H4 (cell line): ENCODE data around the gene SLC17A1. TPM values are rescaled to one million over a fixed set of nuclear protein-coding genes. Genes with fewer than 3 reads are reported as not detected.

Experiments used
- DNase-seq: peaks from one replicate; pipeline ENCODE4 v3.0.0-alpha.2; 2015; ENCODE audit warnings: low spot score
- total RNA-seq: library from RNA; depleted of rRNA; stranded (reverse); fragments of >200 nt; shearing (Covaris generic); gene quantifications from 2 replicates; pipeline ENCODE4 v1.2.3, GENCODE V29; 2014; rRNA removed

The SLC17A1 gene, protein sequence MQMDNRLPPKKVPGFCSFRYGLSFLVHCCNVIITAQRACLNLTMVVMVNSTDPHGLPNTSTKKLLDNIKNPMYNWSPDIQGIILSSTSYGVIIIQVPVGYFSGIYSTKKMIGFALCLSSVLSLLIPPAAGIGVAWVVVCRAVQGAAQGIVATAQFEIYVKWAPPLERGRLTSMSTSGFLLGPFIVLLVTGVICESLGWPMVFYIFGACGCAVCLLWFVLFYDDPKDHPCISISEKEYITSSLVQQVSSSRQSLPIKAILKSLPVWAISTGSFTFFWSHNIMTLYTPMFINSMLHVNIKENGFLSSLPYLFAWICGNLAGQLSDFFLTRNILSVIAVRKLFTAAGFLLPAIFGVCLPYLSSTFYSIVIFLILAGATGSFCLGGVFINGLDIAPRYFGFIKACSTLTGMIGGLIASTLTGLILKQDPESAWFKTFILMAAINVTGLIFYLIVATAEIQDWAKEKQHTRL
- not detected in 2 replicates for total RNA-seq

- no peak for DNase-seq
Observed at GRCh38 chr6:25831532-25832306, at the start of gene SLC17A1. SLC17A1 (minus strand) TSS chr6:25832052; CDS start chr6:25830557, 1,495 bp downstream.

DNA sequence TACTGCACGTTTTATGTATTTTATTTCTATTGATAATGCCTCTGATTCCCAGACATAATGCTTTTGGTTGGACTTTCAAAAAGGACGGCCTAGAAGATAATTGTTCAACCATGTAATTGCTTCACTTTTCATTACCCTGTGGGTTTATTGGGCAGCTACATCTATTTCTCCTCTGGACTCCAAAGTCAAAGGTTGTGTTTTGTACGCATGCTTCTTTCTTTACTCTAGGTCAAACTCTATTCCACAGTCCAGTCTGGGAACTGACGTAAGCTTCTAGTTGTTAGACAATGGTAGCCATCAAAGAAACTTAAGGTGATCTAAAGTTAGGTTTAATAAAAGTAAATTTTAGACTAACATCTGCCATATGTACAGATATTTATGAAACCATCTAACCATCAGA lies 48.7 kb upstream of the SLC17A1 start:
- DNase-seq, result no peak

DNA sequence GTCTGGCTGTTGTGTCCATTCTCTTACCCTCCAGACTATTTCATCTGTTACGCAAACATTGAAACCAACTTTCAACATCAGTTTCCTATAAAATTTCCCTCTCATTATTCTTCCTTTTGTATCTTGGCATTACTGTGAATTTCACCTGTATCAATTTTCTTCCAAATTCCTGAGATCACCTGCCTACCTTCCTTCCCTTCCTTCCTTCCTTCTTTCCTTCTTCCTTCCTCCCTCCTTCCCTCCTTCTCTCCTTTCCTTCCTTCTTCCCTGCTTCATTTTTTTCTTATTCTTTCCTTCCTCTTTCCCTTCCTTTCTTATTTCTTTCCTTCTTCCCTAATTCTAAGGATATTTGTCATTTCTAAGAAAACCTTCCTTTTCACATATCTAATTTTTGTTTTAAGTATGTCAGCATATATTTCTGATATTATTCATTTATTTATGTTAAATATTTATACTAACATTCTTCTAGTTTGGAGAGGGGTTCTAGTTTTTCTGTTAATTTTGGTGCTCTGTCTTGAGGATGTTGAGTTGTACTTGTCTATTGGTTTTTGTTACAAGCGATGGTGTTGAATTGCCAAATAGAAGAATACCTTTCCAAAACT lies 47.0 kb upstream of the SLC17A1 start:
- no peak for DNase-seq

GRCh38 chr6:25875926-25876602 lies 44.2 kb upstream of the SLC17A1 start:
- no peak for DNase-seq

- no peak for DNase-seq
Observed at GRCh38 chr6:25875563-25875905, 43.7 kb upstream of the SLC17A1 start.

DNA sequence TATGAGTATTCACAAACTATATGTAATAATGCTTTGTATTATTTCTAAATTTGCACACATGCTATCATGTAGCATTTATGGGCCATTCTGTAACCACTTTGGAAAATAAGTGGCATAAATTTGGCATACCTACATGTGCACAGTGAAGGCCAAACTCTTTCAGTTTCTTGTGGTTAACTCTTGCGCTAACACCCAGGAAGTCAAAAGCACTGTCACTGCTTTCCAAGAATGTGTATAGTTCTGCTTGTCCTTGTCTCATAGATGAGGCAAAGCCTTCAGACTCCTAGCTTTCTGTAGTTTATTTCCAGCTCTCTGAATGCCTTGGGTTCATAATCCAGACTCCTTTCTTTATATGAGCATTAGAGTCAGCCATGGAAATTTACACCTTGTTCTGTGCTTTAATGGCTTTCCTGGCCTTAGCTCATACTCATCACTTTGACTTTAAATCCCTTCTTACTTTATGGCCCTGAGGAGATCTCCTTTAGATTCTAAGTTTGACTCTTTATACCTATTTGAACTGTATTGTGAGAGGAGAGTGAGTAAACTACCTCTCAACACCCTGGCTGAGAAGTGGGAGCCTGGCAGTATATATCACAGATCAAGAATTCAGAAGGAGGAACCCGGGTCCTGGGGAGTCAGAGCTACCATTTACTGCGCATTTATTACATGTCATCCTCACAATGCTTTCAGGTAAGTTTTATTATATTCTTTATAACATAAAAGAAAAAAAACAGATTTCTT lies 43.1 kb upstream of the SLC17A1 start:
- DNase-seq, result no peak

- DNase-seq, result no peak
Observed at GRCh38 chr6:25874118-25874517, 42.3 kb upstream of the SLC17A1 start, which contains the start of gene SLC17A3. SLC17A3 (minus strand) TSS chr6:25874243; CDS start chr6:25868387, 5,856 bp downstream.

DNA sequence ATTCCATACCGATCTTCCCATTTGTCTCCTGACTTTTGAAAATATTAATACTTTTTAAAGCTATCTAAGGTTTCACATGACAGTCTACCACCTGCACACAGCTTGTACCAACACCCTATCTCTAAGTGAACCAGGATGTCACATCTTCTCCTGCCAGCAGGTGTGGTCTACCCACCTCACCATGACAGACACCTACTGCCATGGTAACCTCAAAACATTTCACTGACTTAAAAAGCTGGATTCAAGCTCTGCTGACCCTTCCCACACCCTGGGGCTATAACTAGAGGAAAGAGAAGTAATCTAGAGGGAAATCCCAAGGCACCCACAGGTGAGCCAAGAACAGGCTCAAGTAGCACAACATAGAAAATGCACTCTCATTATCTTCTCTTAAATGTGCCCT lies 41.0 kb upstream of the SLC17A1 start:
- no peak for DNase-seq

- no peak for DNase-seq
Observed at GRCh38 chr6:25869840-25870239, 38.0 kb upstream of the SLC17A1 start.

DNA sequence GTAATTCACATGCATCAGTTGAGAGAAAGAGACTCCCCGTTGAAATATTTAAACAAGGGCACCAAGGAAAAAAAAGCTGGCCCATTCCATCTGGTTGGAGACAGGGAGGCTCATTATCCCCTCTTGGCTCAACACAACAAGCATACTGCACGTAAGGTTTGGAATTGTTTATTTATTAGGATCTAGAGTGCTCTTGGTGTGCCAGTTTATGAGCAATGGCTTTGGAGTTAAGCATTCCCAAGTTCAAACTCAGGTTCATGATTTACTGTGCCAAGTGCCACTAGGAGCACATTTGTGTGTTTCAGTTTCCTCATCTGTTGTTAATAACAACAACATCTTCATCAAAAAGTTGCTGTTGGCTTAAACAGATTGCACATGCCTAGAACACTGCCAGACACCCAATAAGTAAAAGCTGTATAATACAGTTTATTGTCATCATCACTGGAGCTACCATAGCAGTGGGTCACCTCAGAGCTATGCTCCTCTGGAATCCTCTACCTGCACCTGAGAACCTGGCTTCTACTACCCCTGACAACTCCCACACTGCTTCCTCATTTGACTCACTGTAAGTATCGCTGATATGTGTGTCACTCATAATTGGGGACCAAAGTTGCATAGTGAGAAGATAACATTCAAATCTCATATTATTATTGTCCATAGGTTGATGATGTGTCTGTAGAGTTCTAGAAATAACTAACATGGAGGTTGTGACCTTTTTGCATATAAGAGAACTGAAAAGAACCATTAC lies 36.8 kb upstream of the SLC17A1 start:
- DNase-seq, result peak; percentile 21

GRCh38 chr6:25866011-25866410 lies 34.2 kb upstream of the SLC17A1 start:
- DNase-seq, result peak; percentile 76

- DNase-seq, result no peak
Observed at GRCh38 chr6:25863360-25863759, 31.5 kb upstream of the SLC17A1 start.

DNA sequence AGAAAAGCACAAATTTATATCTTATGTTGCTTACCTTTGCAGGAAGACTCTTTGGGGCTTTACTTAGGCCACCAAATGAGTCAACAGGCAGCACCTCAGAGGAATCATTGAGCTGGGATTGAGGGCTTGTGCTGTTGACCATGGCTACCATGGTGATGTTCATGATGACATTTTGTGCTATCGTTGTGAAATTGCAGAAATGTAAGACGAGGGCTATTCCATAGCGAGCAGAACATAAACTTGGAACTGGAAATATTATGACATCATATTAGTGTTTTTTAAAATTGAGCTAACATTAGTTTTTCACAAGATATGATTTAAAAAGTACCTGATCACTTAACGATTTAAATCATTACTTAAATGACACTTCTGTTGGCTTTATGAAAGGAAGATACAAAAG lies 30.3 kb upstream of the SLC17A1 start:
- no peak for DNase-seq

DNA sequence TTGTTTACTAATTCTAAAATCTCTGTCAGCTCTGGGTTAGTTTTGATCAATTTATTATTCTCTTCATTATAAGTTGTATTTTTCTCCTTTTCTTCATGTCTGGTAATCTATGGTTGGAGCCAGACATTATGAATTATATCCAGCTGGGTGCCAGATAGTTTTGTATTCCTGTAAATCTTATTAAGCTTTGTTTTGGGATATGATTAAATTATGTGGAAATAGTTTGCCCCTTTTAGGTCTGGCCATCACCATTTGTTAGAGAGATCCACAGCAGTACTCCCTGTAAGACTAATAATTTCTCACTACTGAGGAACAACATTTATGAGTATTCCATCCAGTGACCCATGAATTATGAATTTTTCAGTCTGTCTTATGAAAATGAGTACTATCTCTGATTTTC lies 20.9 kb upstream of the SLC17A1 start:
- DNase-seq, result no peak

DNA sequence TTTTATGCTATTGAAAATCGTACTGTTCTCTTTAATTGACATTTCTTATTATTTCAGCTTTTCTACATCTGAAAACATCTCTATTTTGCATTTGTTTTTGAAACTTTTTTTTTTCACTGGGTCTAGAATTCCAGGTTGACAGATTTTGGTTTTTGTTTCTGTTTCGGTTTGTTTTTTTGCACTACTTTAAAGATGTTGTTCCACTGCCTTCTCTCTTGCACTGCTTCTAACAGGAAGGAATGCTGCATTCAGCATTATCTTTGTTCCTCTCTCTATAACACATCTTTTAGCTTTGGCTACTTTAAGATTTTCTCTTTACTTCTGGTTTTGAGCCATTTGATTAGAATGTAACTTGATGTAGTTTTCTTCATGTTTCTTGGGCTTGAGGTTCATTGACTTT lies 20.1 kb upstream of the SLC17A1 start:
- DNase-seq, result no peak

GRCh38 chr6:25844518-25844917 lies 12.7 kb upstream of the SLC17A1 start:
- DNase-seq, result no peak

DNA sequence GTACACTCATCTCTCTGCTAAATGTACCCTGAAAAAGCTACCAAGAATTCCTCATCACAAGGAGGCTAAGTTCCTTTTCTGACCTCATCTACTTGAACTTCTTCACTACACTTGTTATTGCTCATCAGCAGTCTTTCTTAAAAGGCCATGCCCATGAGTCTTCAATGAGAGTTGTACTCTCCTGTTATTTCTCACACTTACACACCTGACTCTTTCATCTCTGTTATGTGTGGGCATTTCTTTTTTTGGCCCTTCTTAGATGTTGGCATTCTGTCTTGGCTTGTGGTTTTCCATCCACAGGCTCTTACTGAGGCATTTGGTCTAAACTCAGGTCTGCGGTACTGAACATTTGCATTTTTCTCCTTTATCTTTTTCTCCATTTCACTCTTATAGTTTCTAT lies 10.7 kb upstream of the SLC17A1 start:
- DNase-seq, result no peak

DNA sequence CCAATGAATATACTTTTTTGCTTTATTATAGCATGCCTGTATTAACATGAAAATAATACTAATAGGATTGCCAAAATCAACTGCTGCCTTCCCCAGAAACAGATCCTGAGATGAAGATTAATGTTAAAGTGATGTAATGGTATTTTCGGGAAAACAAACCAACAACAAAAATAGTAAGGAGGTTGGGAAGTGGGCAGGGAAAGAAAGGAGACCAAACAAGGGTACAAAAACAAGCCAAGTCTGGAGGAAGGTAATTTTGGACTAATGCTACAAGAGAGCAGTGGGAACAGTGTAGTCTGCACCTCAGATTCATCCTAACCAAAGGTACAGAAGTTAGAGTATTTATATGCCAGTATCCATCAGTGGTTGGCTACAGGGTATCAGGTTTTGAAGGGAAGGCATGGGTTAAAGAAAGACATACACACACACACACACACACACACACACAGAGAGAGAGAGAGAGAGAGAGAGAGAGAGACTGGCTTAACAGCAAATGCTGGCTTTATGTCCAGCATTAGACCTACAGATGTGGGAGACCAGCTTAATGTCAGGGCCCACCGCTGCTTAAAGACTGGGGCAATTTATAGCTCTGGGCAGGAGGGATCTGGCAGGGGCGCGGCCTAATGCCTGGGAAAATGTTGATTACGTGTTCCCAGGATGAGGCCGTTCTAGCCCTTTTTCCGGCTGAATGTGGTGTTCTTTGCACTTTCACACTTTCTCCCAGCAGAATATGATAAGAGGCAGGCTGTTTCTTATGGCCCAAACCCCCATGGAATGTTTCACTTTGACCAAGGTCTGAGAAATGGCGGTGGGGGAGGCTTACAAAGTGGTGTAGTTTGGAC lies 3.8 kb upstream of the SLC17A1 start:
- no peak for DNase-seq

DNA sequence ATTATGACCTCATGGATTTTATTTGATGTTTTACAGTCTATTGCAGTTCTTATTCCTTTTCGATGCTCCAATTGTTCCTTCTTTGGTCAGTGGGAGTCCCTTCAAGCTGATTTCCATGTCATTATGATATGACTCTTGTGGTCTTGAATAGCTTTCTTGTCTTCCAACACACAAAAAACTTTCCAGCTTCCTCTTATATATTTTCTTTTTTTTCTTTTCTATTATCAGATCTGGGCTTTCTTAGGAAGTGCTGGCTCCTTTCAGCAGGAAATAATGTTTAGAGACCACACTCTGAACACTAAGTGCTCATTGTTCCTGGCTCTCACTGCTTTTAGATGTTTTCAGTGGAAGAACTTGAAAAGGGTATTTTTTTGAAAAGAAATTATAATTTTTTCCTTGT lies 3.1 kb upstream of the SLC17A1 start:
- DNase-seq, result no peak

DNA sequence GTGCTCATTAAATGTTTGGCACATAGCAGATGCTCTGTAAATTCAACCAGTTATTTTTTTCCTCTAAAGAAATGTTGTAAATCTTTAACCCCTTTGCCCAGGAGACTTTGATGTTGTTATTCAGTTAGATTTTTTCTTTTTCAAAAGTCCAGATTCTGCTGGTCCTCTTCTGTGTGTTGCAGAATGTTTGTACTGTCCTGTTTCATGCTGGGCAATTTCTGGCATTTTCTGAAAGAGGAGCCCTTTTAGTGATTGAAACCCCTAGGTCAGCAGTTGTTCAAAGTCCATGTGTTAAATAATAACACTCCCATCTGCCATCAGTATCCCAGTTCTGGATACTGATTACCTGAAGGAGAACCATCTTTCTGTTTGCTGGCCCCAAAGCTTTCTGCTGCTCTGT lies 1.3 kb upstream of the SLC17A1 start:
- DNase-seq, result no peak
